Gastrocnemius medialis (tissue), 4 donors: Measurements from ENCODE around the gene DYNLT2.

Source experiments
- CTCF ChIP-seq, 5 experiments: fragments of 450-650 bp in 3 of 5; fragments of 200-600 bp in 2 of 5; sonication (generic) in 2 of 5; IDR thresholded peaks in 4 of 5; conservative IDR thresholded peaks in 1 of 5; 1 replicate in 4 of 5; 2 replicates in 1 of 5; pipeline ENCODE4 v1.5.1; 2016 to 2019; ENCODE audit warnings: antibody characterized with exemption in 5 of 5, mild to moderate bottlenecking in 3 of 5, moderate library complexity in 3 of 5
- POLR2A ChIP-seq, 2 donors: fragments of 450-650 bp; IDR thresholded peaks; one replicate each; pipeline ENCODE4 v1.6.1; 2017; ENCODE audit warnings: antibody characterized with exemption in 2 of 2, mild to moderate bottlenecking in 2 of 2, moderate library complexity in 2 of 2

- no peak for TF ChIP-seq CTCF (IDR thresholded peaks at IDR 0.05 in 4 of 5, conservative IDR thresholded peaks at IDR 0.05 in 1 of 5)
- no peak for TF ChIP-seq POLR2A (IDR thresholded peaks at IDR 0.05)
Measured at GRCh38 chr6:169692516-169692915, 58.9 kb downstream of the DYNLT2 start.
